Osteocyte (in vitro differentiated cells): ENCODE data around the gene OR10G8. TPM values are rescaled to one million over a fixed set of nuclear protein-coding genes. Genes with fewer than 3 reads are reported as not detected.

Experiments
- DNase-seq: peaks from one replicate; pipeline ENCODE4 v3.0.0; 2021; ENCODE audit warnings: mixed read lengths; ENCODE audit not compliant: unreplicated experiment; ENCODE audit errors: extremely low spot score
- H3K27ac Mint-ChIP-seq: one replicate; pipeline ENCODE4 v1.8.0; 2021; ENCODE audit warnings: mild to moderate bottlenecking, mixed read lengths; ENCODE audit not compliant: unreplicated experiment
- H3K27me3 Mint-ChIP-seq: one replicate; pipeline ENCODE4 v1.8.0; 2021; ENCODE audit warnings: mixed read lengths; ENCODE audit not compliant: unreplicated experiment
- H3K36me3 Mint-ChIP-seq: one replicate; pipeline ENCODE4 v1.8.0; 2021; ENCODE audit warnings: mixed read lengths; ENCODE audit not compliant: unreplicated experiment
- H3K4me1 Mint-ChIP-seq: one replicate; pipeline ENCODE4 v1.8.0; 2021; ENCODE audit warnings: mixed read lengths; ENCODE audit not compliant: unreplicated experiment
- H3K4me3 Mint-ChIP-seq: one replicate; pipeline ENCODE4 v1.8.0; 2021; ENCODE audit warnings: mild to moderate bottlenecking, moderate library complexity, mixed read lengths; ENCODE audit not compliant: unreplicated experiment
- H3K9me3 Mint-ChIP-seq: one replicate; pipeline ENCODE4 v1.8.0; 2021; ENCODE audit warnings: mixed read lengths; ENCODE audit not compliant: unreplicated experiment
- CTCF ChIP-seq: fragments of 200-600 bp; sonication (generic); IDR thresholded peaks from 2 replicates; pipeline ENCODE4 v1.5.0; 2021; ENCODE audit warnings: antibody characterized with exemption, mild to moderate bottlenecking, moderate library complexity
- total RNA-seq: library from RNA; stranded (reverse); gene quantifications from 2 replicates; pipeline ENCODE4 v1.2.1, GENCODE V29; 2021

OR10G8 gene
- total RNA-seq, 1 donor from 2014 or later: not detected

- no peak for TF ChIP-seq CTCF
- no peak overlapping the region for H3K4me3 Mint-ChIP-seq
- H3K9me3 Mint-ChIP-seq: no peaks in the 10 kb centered on the region
- H3K27ac Mint-ChIP-seq: no peak overlapping the region
- no peaks in the 10 kb centered on the region for H3K36me3 Mint-ChIP-seq
- no peak for DNase-seq
- peaks cover 10% of the 10 kb centered on the region for H3K27me3 Mint-ChIP-seq
- no peaks in the 10 kb centered on the region for H3K4me1 Mint-ChIP-seq
Measured at GRCh38 chr11:124036666-124037065, 10.1 kb downstream of the OR10G8 start.

GRCh38 chr11:124039557-124039956 is 13.0 kb downstream of the OR10G8 start:
- H3K27me3 Mint-ChIP-seq: peaks cover 10% of the 10 kb centered on the region
- H3K4me3 Mint-ChIP-seq: no peak overlapping the region
- H3K36me3 Mint-ChIP-seq: no peaks in the 10 kb centered on the region
- no peak for DNase-seq
- no peaks in the 10 kb centered on the region for H3K9me3 Mint-ChIP-seq
- no peak overlapping the region for H3K27ac Mint-ChIP-seq
- TF ChIP-seq CTCF: no peak
- no peaks in the 10 kb centered on the region for H3K4me1 Mint-ChIP-seq

- Mint-ChIP-seq H3K27ac (no peak within 1 kb of the TSS), H3K9me3 (no peaks in the 10 kb centered on the region), H3K27me3 (peaks cover 3% of the 10 kb centered on the region), H3K36me3 (no peaks in the 10 kb centered on the region), H3K4me3 (no peak within 1 kb of the TSS), H3K4me1 (no peaks in the 10 kb centered on the region)
- no peak for TF ChIP-seq CTCF
- no peak for DNase-seq
Measured at GRCh38 chr11:124041254-124041653, 14.7 kb downstream of the OR10G8 start, which contains the start of gene OR10G7. Gene OR10G7 (minus strand): TSS chr11:124041325. CDS start chr11:124039001, 2,324 bp downstream.

GRCh38 chr11:124043420-124043819 is 16.8 kb downstream of the OR10G8 start:
- no peak for DNase-seq
- no peak for TF ChIP-seq CTCF
- Mint-ChIP-seq H3K4me1 (no peaks in the 10 kb centered on the region), H3K9me3 (no peaks in the 10 kb centered on the region), H3K4me3 (no peak overlapping the region), H3K27me3 (peaks cover 6% of the 10 kb centered on the region), H3K36me3 (no peaks in the 10 kb centered on the region), H3K27ac (no peak overlapping the region)

GRCh38 chr11:124050748-124051147 is 24.1 kb downstream of the OR10G8 start:
- Mint-ChIP-seq H3K4me3 (no peak overlapping the region), H3K27me3 (peaks cover 9% of the 10 kb centered on the region), H3K9me3 (no peaks in the 10 kb centered on the region), H3K36me3 (no peaks in the 10 kb centered on the region), H3K4me1 (no peaks in the 10 kb centered on the region), H3K27ac (no peak overlapping the region)
- no peak for TF ChIP-seq CTCF
- no peak for DNase-seq
